GM23248 (cell line): Measurements from ENCODE around the gene NECTIN3. TPM values are rescaled to one million over a fixed set of nuclear protein-coding genes. Genes with fewer than 3 reads are reported as not detected.

Experiments
- DNase-seq: peaks from one replicate; pipeline ENCODE4 v3.0.0-alpha.2; 2015
- H2AFZ ChIP-seq: fragments of 200-600 bp; sonication (generic); 2 replicates; pipeline ENCODE4 v1.6.1; 2016; ENCODE audit warnings: antibody characterized with exemption
- H3F3A ChIP-seq: fragments of 200-600 bp; sonication (generic); 2 replicates; pipeline ENCODE4 v1.6.1; 2016; ENCODE audit warnings: mild to moderate bottlenecking, antibody characterized with exemption, mixed run types; ENCODE audit not compliant: insufficient read depth
- H3K27ac ChIP-seq: fragments of 200-600 bp; sonication (generic); 2 replicates; pipeline ENCODE4 v1.5.1; 2016; ENCODE audit warnings: mild to moderate bottlenecking
- H3K27me3 ChIP-seq: fragments of 200-600 bp; sonication (generic); replicated peaks from 2 replicates; pipeline ENCODE4 v1.6.1; 2016; ENCODE audit warnings: mild to moderate bottlenecking; ENCODE audit not compliant: insufficient read depth
- H3K36me3 ChIP-seq: fragments of 200-600 bp; sonication (generic); 2 replicates; pipeline ENCODE4 v1.6.1; 2016; ENCODE audit warnings: low read depth, mild to moderate bottlenecking
- H3K4me1 ChIP-seq: fragments of 200-600 bp; sonication (generic); 2 replicates; pipeline ENCODE4 v1.6.1; 2016; ENCODE audit warnings: mild to moderate bottlenecking; ENCODE audit not compliant: insufficient read depth
- H3K4me2 ChIP-seq: fragments of 200-600 bp; sonication (generic); one replicate; pipeline ENCODE4 v1.6.1; 2016; ENCODE audit warnings: mild to moderate bottlenecking; ENCODE audit not compliant: unreplicated experiment
- H3K4me3 ChIP-seq: fragments of 200-600 bp; sonication (generic); 2 replicates; pipeline ENCODE4 v1.5.1; 2016; ENCODE audit warnings: mild to moderate bottlenecking
- H3K79me2 ChIP-seq: fragments of 200-600 bp; sonication (generic); 2 replicates; pipeline ENCODE4 v1.6.1; 2016; ENCODE audit warnings: mild to moderate bottlenecking; ENCODE audit not compliant: insufficient read depth
- H3K9ac ChIP-seq: fragments of 200-600 bp; sonication (generic); 2 replicates; pipeline ENCODE4 v1.6.1; 2016; ENCODE audit warnings: mild to moderate bottlenecking
- H3K9me2 ChIP-seq: fragments of 200-600 bp; sonication (generic); 2 replicates; pipeline ENCODE4 v1.6.1; 2016; ENCODE audit warnings: mixed run types, mild to moderate bottlenecking, moderate library complexity; ENCODE audit not compliant: insufficient read depth
- H3K9me3 ChIP-seq: fragments of 200-600 bp; sonication (generic); one replicate; pipeline ENCODE4 v1.6.1; 2017; ENCODE audit warnings: low read depth
- H4K20me1 ChIP-seq: fragments of 200-600 bp; sonication (generic); 2 replicates; pipeline ENCODE4 v1.6.0; 2016; ENCODE audit not compliant: insufficient read depth
- EZH2 ChIP-seq: fragments of 200-600 bp; sonication (generic); IDR thresholded peaks from 2 replicates; pipeline ENCODE4 v1.6.1; 2018; ENCODE audit warnings: antibody characterized with exemption, mild to moderate bottlenecking; ENCODE audit not compliant: insufficient read depth, poor library complexity, severe bottlenecking
- EZH2phosphoT487 ChIP-seq: fragments of 200-600 bp; sonication (generic); IDR thresholded peaks from 2 replicates; pipeline ENCODE4 v1.6.1; 2018; ENCODE audit warnings: antibody characterized with exemption, moderate library complexity, mild to moderate bottlenecking, low read depth; ENCODE audit not compliant: insufficient read depth
- WGBS, 2 experiments: methylation state at CpG; one replicate each; pipeline ENCODE4 v1.1.6; 2015 to 2017; ENCODE audit warnings: low lambda C conversion rate in 2 of 2, low coverage in 1 of 2; ENCODE audit errors: missing lambda C conversion rate in 2 of 2; 5-methylcytosine and 5-hydroxymethylcytosine counted together
- in situ Hi-C: fragments of 300-500 bp; cut with MboI; formaldehyde crosslinking; loops from 2 replicates; pipeline ENCODE4 v1.15.0; 2020
- polyA plus RNA-seq: library from polyadenylated mRNA; unstranded; fragments of >200 nt; fragmentation: Nextera tagmentation; extraction: Ambion mirVana; gene quantifications from 2 replicates; pipeline ENCODE4 v1.2.1, GENCODE V29; 2016
- total RNA-seq: library from RNA; depleted of rRNA; stranded (reverse); fragments of >200 nt; shearing (Covaris generic); gene quantifications from 2 replicates; pipeline ENCODE4 v1.2.3, GENCODE V29; 2014

Gene NECTIN3
- total and polyA plus RNA-seq, 2 experiments from 2014 or later, result 11.7 to 125 TPM

DNA sequence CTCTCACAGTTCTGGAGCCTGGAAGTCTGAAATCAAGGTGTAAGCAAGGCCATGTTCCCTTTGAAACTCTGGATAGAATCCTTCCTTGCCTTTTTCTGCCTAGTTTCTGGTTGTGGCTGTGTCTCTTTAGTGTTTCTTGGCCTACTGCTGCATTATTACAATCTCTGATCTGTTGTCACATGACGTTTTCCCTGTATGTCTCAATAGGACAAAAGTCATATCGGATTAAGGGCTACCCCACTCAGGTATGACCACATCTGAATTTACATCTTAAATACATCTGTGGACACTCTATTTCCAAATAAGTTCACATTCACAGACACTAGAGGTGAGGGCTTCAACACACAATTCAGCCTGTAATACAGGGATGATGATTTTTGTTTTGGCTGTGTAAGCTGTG, 13.3 kb downstream of the NECTIN3 start:
- TF ChIP-seq EZH2phosphoT487, result no peak
- Histone ChIP-seq H3K9ac (no peak overlapping the region), H3K9me3 (no peaks in the 10 kb centered on the region), H3F3A (peaks cover 29% of the 10 kb centered on the region), H2AFZ (no peak overlapping the region), H3K4me3 (no peak overlapping the region), H3K27me3 (no peaks in the 10 kb centered on the region), H3K9me2 (no peaks in the 10 kb centered on the region), H3K4me2 (no peak overlapping the region), H4K20me1 (peaks cover 8% of the 10 kb centered on the region), H3K79me2 (peaks cover 100% of the 10 kb centered on the region), H3K27ac (no peak overlapping the region), H3K36me3 (no peaks in the 10 kb centered on the region), H3K4me1 (peaks cover 54% of the 10 kb centered on the region)
- WGBS, 2 experiments, result 75 to 76% methylated on average over 2 of the region's 2 CpGs
- in situ Hi-C loops, result loop anchor here (25.0 kb wide), 1 partner anchor 452 kb away; the partner anchor contains the start of gene CD96
- no peak for DNase-seq

DNA sequence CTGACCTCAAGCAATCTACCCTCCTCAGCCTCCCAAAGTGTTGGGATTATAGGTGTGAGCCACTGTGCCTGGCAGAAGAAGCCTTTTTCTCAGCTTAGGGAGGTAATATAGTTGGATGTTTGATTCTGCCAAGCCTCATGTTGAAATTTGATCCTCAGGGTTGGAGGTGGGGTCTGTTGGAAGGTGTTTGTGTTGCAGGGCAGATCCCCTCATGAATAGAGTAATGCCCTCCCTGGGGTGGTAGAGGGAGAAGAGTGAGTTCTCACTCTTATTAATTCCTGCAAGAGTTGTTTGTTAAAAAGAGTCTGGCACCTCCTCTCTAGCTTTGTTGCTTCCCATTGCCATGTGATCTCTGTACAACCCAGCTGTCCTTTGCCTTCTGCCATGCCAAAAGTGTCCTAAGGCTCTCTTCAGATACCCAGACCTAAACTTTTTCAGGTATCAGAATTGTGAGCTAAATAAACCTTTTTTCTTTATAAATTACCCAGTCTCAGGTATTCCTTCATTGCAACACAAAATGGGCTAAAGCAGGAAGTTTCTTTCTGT, 16.4 kb downstream of the NECTIN3 start:
- DNase-seq, result no peak
- no peak overlapping the region for H3K4me2 ChIP-seq

DNA sequence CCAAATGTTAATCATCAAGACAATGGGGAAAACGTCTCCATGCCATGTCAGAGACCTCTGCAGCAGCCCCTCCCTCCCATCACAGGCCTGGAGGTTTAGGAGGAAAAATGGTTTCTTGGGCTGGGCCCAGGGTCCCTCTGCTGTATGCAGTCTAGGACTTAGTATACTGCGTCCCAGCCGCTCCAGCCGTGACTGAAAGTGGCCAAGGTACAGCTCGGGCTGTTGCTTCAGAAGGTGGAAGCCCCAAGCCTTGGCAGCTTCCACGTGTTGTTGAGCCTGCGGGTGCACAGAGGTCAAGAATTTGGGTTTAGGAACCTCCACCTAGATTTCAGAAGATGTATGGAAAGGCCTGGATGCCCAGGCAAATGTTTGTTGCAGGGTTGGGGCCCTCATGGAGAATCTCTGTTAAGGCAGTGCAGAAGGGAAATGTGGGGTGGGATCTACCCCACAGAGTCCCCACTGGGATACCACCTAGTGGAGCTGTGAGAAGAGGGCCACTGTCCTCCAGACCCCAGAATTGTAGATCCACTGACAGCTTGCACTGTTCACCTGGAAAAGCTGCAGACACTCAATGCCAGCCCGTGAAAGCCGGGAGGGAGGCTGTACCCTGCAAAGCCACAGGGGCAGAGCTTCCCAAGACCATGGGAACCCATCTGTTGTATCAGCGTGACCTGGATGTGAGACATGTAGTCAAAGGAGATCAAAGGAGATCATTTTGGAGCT, 25.0 kb downstream of the NECTIN3 start:
- Histone ChIP-seq H3K79me2 (peaks cover 100% of the 10 kb centered on the region), H4K20me1 (peaks cover 17% of the 10 kb centered on the region; the same call in 1 of the 2 replicates), H3K9me3 (no peaks in the 10 kb centered on the region), H3K9me2 (no peaks in the 10 kb centered on the region), H3K4me3 (no peak overlapping the region), H3K36me3 (no peaks in the 10 kb centered on the region), H3K27ac (no peak overlapping the region), H2AFZ (no peak overlapping the region), H3K9ac (no peak overlapping the region), H3K27me3 (no peaks in the 10 kb centered on the region), H3K4me2 (no peak overlapping the region), H3K4me1 (no peaks in the 10 kb centered on the region), H3F3A (peaks cover 5% of the 10 kb centered on the region; the same call in 1 of the 2 replicates)
- DNase-seq, result no peak
- WGBS, 2 experiments, result 88% methylated on average over 10 of the region's 10 CpGs
- in situ Hi-C loops, result loop anchor here (25.0 kb wide), 1 partner anchor 441 kb away; the partner anchor contains the start of gene CD96
- TF ChIP-seq EZH2phosphoT487, result no peak
- TF ChIP-seq EZH2, result no peak

More for the DNA sequence above, 16.4 kb downstream of the NECTIN3 start:
- TF ChIP-seq EZH2phosphoT487 (no peak), EZH2 (no peak)
- no peaks in the 10 kb centered on the region for H3K9me3 ChIP-seq
- H3K27me3 ChIP-seq, result no peaks in the 10 kb centered on the region
- H3K4me3 ChIP-seq, result no peak overlapping the region
- H3K79me2 ChIP-seq, result peaks cover 100% of the 10 kb centered on the region
- H3K27ac ChIP-seq, result no peak overlapping the region
- peaks cover 15% of the 10 kb centered on the region; the same call in 1 of the 2 replicates for H3F3A ChIP-seq
- H3K9me2 ChIP-seq, result no peaks in the 10 kb centered on the region
- in situ Hi-C loops, result loop anchor here (25.0 kb wide), 1 partner anchor 449 kb away; the partner anchor contains the start of gene CD96
- no peak overlapping the region for H3K9ac ChIP-seq
- peaks cover 14% of the 10 kb centered on the region for H4K20me1 ChIP-seq
- peaks cover 32% of the 10 kb centered on the region for H3K4me1 ChIP-seq
- no peak overlapping the region for H2AFZ ChIP-seq
- H3K36me3 ChIP-seq, result no peaks in the 10 kb centered on the region

DNA sequence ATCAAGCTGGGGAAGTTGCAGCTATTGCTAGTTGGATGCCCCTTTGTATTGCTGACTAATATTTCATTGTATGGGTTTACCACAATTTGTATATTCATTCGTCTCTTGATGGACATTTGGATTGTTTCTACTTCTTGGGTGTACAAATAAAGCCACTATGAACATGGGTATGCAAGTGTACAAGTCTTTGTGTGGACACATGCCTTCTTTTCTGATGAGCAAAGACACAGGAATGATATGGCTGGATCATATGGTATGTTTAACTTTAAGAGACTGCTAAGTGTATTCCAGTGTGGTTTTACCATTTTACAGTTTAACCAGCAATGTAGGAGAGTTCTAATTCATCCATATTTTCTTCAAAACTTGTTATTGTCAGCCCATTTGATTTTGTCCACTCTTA, 32.2 kb downstream of the NECTIN3 start:
- Histone ChIP-seq H4K20me1 (peaks cover 13% of the 10 kb centered on the region), H3K79me2 (peaks cover 100% of the 10 kb centered on the region)

More for the DNA sequence above, 32.2 kb downstream of the NECTIN3 start:
- no peaks in the 10 kb centered on the region for H3K27me3 ChIP-seq
- TF ChIP-seq EZH2 (no peak), EZH2phosphoT487 (no peak)
- no peak overlapping the region for H3K4me2 ChIP-seq
- no peaks in the 10 kb centered on the region for H3K9me3 ChIP-seq
- H3F3A ChIP-seq, result peaks cover 10% of the 10 kb centered on the region; the same call in 1 of the 2 replicates
- peaks cover 8% of the 10 kb centered on the region; the same call in 1 of the 2 replicates for H3K4me1 ChIP-seq
- in situ Hi-C loops, result no loop called here
- no peaks in the 10 kb centered on the region for H3K9me2 ChIP-seq
- no peak overlapping the region for H2AFZ ChIP-seq
- no peak for DNase-seq
- H3K27ac ChIP-seq, result no peak overlapping the region
- H3K36me3 ChIP-seq, result no peaks in the 10 kb centered on the region
- 94 to 100% methylated on average over 1 of the region's 1 CpG for WGBS, 2 experiments
- H3K9ac ChIP-seq, result no peak overlapping the region
- H3K4me3 ChIP-seq, result no peak overlapping the region
